Transverse colon (tissue), 4 donors: Measurements from ENCODE around the gene DENND1A. TPM values are rescaled to one million over a fixed set of nuclear protein-coding genes. Genes with fewer than 3 reads are reported as not detected.

Source experiments
- DNase-seq: peaks from one replicate; pipeline ENCODE4 v3.0.0-alpha.2; 2019
- H3K27ac ChIP-seq, 4 donors: fragments of 200-600 bp; sonication (generic); 2 replicates each; pipeline ENCODE4 v1.5.1; 2016 to 2018; ENCODE audit warnings: inconsistent platforms in 4 of 4
- H3K27me3 ChIP-seq: fragments of 200-600 bp; sonication (generic); 2 replicates; pipeline ENCODE4 v1.5.1; 2017; ENCODE audit warnings: inconsistent platforms
- H3K36me3 ChIP-seq, 4 donors: fragments of 200-600 bp; sonication (generic); 2 replicates each; pipeline ENCODE4 v1.5.1; 2017 to 2019; ENCODE audit warnings: inconsistent platforms in 4 of 4
- H3K4me1 ChIP-seq, 4 donors: fragments of 200-600 bp; sonication (generic); 2 replicates each; pipeline ENCODE4 v1.5.1; 2017 to 2020; ENCODE audit warnings: inconsistent platforms in 4 of 4
- H3K4me3 ChIP-seq, 4 donors: fragments of 200-600 bp; sonication (generic); 1 replicate in 1 of 4; 2 replicates in 3 of 4; pipeline versions ENCODE4 v1.5.1 to v1.6.1; 2017 to 2019; ENCODE audit warnings: inconsistent platforms in 4 of 4
- H3K9me3 ChIP-seq, 2 donors: fragments of 200-600 bp; sonication (generic); 2 replicates each; pipeline ENCODE4 v1.5.1; 2017 to 2019; ENCODE audit warnings: inconsistent platforms in 2 of 2
- EP300 ChIP-seq: sonication (generic); formaldehyde crosslinking; IDR thresholded peaks from one replicate; pipeline ENCODE4 v1.6.1; 2017; ENCODE audit warnings: antibody characterized with exemption, low read depth
- POLR2A ChIP-seq: fragments of 450-650 bp; IDR thresholded peaks from one replicate; pipeline ENCODE4 v1.6.1; 2016; ENCODE audit warnings: antibody characterized with exemption, mild to moderate bottlenecking, moderate library complexity
- POLR2AphosphoS5 ChIP-seq, 3 donors: sonication (generic); formaldehyde crosslinking; IDR thresholded peaks; one replicate each; pipeline ENCODE4 v1.6.1; 2016; ENCODE audit warnings: antibody characterized with exemption in 3 of 3
- WGBS, 2 donors: methylation state at CpG; one replicate each; pipeline ENCODE4 v1.1.5; 2018; ENCODE audit warnings: low coverage in 1 of 2; 5-methylcytosine and 5-hydroxymethylcytosine counted together
- in situ Hi-C, 4 donors: fragments of 200-750 bp; cut with MboI; loops; one replicate each; pipeline versions ENCODE4 v1.15.0 to v1.15.1; 2017; ENCODE audit warnings: low sequenced_read_pairs in 3 of 4, low pct_ligation_motif_present in 1 of 4, low pct_unique_long_range_greater_than_20kb in 1 of 4
- intact Hi-C: fragments of 100-400 bp; cut with DNase I; formaldehyde crosslinking; loops from one replicate; pipeline ENCODE4 v1.15.1; 2023; ENCODE audit warnings: low total_unique reads
- total RNA-seq, 4 donors: library from RNA; depleted of rRNA; stranded (reverse); fragments of >200 nt; gene quantifications; one replicate each; pipeline ENCODE4 v1.1.0, GENCODE V29; 2016
- TF ChIP-seq, protein P1 (sequence below), 5 experiments: fragments of 200-600 bp in 3 of 5; fragments of 450-650 bp in 2 of 5; sonication (generic) in 3 of 5; IDR thresholded peaks; 1 replicate in 2 of 5; 2 replicates in 3 of 5; pipeline ENCODE4 v1.5.1; 2016 to 2017; ENCODE audit warnings: antibody characterized with exemption in 5 of 5, inconsistent platforms in 3 of 5, mild to moderate bottlenecking in 2 of 5, moderate library complexity in 1 of 5

DENND1A gene
- total RNA-seq, 4 donors from 2014 or later: 12.5 to 78.6 (median 40.0) TPM

DNA sequence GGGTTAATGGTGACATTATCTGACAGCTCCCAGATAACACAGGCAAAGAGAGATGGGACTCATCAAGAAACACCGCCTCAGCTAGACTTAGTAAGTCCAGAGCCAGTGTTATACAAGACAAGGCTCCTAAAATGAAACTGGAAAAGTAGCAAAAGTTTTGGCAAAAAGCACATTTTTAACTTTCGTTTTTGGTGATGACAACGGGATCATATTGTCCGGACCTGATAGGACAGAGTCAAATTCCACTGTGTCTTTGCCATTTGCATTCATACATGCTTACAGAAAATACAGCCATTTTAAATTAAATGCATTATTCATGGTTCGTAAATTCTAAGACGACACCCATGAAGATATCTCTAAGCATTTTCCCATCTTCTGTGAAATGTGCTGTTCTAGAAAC lies 421.9 kb downstream of the DENND1A start:
- H3K4me3 ChIP-seq: no peak overlapping the region
- intact Hi-C loops: no loop called here
- no peak for DNase-seq
- H3K27ac ChIP-seq: no peak overlapping the region
- in situ Hi-C loops: no loop called here
- no peak for TF ChIP-seq POLR2A
- TF ChIP-seq POLR2AphosphoS5 (IDR thresholded peaks at IDR 0.05): no peak
- no peak for TF ChIP-seq EP300
- TF ChIP-seq, protein P1, sequence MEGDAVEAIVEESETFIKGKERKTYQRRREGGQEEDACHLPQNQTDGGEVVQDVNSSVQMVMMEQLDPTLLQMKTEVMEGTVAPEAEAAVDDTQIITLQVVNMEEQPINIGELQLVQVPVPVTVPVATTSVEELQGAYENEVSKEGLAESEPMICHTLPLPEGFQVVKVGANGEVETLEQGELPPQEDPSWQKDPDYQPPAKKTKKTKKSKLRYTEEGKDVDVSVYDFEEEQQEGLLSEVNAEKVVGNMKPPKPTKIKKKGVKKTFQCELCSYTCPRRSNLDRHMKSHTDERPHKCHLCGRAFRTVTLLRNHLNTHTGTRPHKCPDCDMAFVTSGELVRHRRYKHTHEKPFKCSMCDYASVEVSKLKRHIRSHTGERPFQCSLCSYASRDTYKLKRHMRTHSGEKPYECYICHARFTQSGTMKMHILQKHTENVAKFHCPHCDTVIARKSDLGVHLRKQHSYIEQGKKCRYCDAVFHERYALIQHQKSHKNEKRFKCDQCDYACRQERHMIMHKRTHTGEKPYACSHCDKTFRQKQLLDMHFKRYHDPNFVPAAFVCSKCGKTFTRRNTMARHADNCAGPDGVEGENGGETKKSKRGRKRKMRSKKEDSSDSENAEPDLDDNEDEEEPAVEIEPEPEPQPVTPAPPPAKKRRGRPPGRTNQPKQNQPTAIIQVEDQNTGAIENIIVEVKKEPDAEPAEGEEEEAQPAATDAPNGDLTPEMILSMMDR (IDR thresholded peaks at IDR 0.05): no peak
- WGBS, 2 donors: 79 to 83% methylated on average over 6 of the region's 6 CpGs
- no peaks in the 10 kb centered on the region for H3K27me3 ChIP-seq
- H3K36me3 ChIP-seq: no peaks in the 10 kb centered on the region
- H3K4me1 ChIP-seq: no peaks in the 10 kb centered on the region
- H3K9me3 ChIP-seq: no peaks in the 10 kb centered on the region

DNA sequence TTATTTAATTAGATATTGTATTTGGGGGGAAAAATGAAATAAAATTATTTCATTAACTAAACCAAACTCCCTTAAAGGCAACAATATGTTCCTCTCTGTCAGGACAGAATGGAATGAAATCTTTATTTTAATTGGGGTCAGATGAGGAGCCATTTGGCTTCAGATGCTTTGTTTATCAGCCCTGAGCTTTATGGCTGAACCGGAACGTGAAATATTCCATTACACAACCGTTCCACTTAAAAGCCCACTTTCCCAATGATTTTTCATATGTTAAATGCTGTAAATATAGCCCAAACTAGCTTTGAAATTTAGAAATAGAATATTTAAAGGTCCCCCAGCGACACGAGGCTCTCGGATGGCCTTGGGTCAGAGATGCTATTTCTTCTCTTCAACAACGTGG lies 424.4 kb downstream of the DENND1A start:
- Histone ChIP-seq H3K4me1 (no peaks in the 10 kb centered on the region), H3K27me3 (no peaks in the 10 kb centered on the region), H3K36me3 (no peaks in the 10 kb centered on the region), H3K27ac (no peak overlapping the region), H3K4me3 (no peak overlapping the region), H3K9me3 (no peaks in the 10 kb centered on the region)
- intact Hi-C loops: no loop called here
- in situ Hi-C loops: no loop called here
- no peak for DNase-seq
- WGBS, 2 donors: 76 to 83% methylated on average over 6 to 7 of the region's 7 CpGs
- TF ChIP-seq POLR2AphosphoS5 (IDR thresholded peaks at IDR 0.05) (no peak), POLR2A (no peak)

DNA sequence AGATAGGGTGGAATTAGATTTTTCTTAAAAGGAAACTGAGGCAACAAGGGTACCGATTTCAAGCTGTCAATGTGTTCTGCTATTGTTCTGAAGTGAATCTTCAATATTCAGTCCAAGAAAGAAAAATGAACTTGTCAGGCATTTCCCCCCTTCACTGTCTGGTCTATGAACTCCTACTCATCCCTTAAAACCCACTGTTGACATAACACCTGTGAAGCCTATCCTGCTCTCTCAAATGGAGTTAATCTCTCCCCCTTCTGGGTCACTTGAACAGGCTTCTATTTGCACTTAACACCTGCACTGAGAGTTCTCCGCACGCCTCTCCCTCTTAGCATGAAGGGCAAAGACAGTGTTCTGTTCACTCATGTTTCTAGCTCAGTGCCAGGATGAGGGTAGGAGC lies 429.6 kb downstream of the DENND1A start:
- Histone ChIP-seq H3K27me3 (no peaks in the 10 kb centered on the region), H3K4me3 (no peak overlapping the region), H3K4me1 (no peaks in the 10 kb centered on the region), H3K36me3 (no peaks in the 10 kb centered on the region), H3K9me3 (no peaks in the 10 kb centered on the region), H3K27ac (no peak overlapping the region)
- TF ChIP-seq POLR2AphosphoS5 (IDR thresholded peaks at IDR 0.05): no peak
- no peak for TF ChIP-seq EP300
- no peak for TF ChIP-seq POLR2A
- TF ChIP-seq, protein P1 (IDR thresholded peaks at IDR 0.05): no peak
- intact Hi-C loops: no loop called here
- in situ Hi-C loops: no loop called here
- DNase-seq: no peak
- WGBS, 2 donors: 78 to 100% methylated on average over 3 of the region's 3 CpGs

DNA sequence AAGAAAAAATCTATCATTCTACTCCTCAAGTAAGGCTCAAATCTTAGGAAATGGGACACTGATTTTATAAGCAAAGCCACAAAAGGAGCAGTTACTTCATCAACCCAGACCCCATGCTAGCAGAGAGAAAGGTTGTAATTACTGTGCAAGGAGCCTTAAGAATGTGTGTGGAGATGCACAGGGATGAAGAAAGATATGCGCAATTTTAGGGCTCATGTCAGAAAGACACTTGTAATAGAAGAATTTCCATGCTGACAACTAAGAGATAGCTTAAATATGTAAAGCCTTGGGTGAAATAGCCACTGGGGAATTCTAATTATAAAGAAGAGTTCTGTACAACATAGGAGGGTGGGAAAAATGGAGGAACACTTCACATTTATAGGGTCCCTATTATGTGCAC lies 432.1 kb downstream of the DENND1A start:
- Histone ChIP-seq H3K4me3 (no peak overlapping the region), H3K27me3 (no peaks in the 10 kb centered on the region), H3K9me3 (no peaks in the 10 kb centered on the region), H3K27ac (no peak overlapping the region), H3K36me3 (no peaks in the 10 kb centered on the region), H3K4me1 (no peaks in the 10 kb centered on the region)
- 83 to 100% methylated on average over 1 of the region's 1 CpG for WGBS, 2 donors
- no peak for TF ChIP-seq EP300
- TF ChIP-seq, protein P1 (IDR thresholded peaks at IDR 0.05): no peak
- TF ChIP-seq POLR2AphosphoS5 (IDR thresholded peaks at IDR 0.05): no peak
- no peak for TF ChIP-seq POLR2A
- in situ Hi-C loops: no loop called here
- intact Hi-C loops: no loop called here
- no peak for DNase-seq

DNA sequence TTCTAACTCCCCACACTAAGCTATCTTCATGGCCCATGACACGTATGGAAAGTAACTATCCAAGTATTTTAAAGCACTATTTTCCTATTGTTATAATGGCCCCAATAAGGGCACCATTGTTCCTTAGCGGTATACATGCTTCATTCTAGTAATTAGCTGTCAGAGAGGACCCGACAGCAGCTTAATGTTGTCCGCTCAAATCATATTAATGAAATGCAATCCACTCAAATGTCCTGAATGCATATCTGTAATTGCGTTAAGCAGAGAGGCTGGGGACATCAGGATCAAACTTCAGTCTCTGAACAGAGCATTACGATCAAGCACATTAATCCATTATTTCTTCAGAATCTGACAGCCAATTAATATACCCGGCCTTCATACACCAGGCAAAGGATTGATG lies 434.2 kb downstream of the DENND1A start:
- TF ChIP-seq, protein P1 (IDR thresholded peaks at IDR 0.05): no peak
- TF ChIP-seq POLR2A (no peak), EP300 (no peak), POLR2AphosphoS5 (IDR thresholded peaks at IDR 0.05) (no peak)
- in situ Hi-C loops: no loop called here
- WGBS, 2 donors: 97 to 100% methylated on average over 7 of the region's 7 CpGs

More for the DNA sequence above, 434.2 kb downstream of the DENND1A start:
- Histone ChIP-seq H3K27me3 (no peaks in the 10 kb centered on the region), H3K4me1 (no peaks in the 10 kb centered on the region), H3K9me3 (no peaks in the 10 kb centered on the region), H3K27ac (no peak overlapping the region), H3K36me3 (no peaks in the 10 kb centered on the region), H3K4me3 (no peak overlapping the region)
- intact Hi-C loops: no loop called here
- no peak for DNase-seq
